Dendritic cell treated with granulocyte-macrophage colony-stimulating factor and Interleukin-4, amounts not matched to agents 40 ng/mL and 50 ng/mL, for 4 days (primary cell): ENCODE results near the gene DRD3.

Experiments used
- H3K27ac Mint-ChIP-seq: one replicate; pipeline ENCODE4 v1.8.0; 2022; ENCODE audit warnings: mild to moderate bottlenecking, mixed read lengths
- H3K27me3 Mint-ChIP-seq: one replicate; pipeline ENCODE4 v1.8.0; 2022; ENCODE audit warnings: mild to moderate bottlenecking, mixed read lengths
- H3K36me3 Mint-ChIP-seq: one replicate; pipeline ENCODE4 v1.8.0; 2022; ENCODE audit warnings: low read depth, mixed read lengths
- H3K4me1 Mint-ChIP-seq: one replicate; pipeline ENCODE4 v1.8.0; 2022; ENCODE audit warnings: low read depth, mixed read lengths
- H3K4me3 Mint-ChIP-seq: one replicate; pipeline ENCODE4 v1.8.0; 2022; ENCODE audit warnings: mild to moderate bottlenecking, moderate library complexity, mixed read lengths
- H3K9me3 Mint-ChIP-seq: one replicate; pipeline ENCODE4 v1.8.0; 2022; ENCODE audit warnings: mixed read lengths
- intact Hi-C: fragments of 100-400 bp; cut with micrococcal nuclease; formaldehyde crosslinking; loops from one replicate; pipeline ENCODE4 v1.15.0; 2022

DRD3 gene

DNA sequence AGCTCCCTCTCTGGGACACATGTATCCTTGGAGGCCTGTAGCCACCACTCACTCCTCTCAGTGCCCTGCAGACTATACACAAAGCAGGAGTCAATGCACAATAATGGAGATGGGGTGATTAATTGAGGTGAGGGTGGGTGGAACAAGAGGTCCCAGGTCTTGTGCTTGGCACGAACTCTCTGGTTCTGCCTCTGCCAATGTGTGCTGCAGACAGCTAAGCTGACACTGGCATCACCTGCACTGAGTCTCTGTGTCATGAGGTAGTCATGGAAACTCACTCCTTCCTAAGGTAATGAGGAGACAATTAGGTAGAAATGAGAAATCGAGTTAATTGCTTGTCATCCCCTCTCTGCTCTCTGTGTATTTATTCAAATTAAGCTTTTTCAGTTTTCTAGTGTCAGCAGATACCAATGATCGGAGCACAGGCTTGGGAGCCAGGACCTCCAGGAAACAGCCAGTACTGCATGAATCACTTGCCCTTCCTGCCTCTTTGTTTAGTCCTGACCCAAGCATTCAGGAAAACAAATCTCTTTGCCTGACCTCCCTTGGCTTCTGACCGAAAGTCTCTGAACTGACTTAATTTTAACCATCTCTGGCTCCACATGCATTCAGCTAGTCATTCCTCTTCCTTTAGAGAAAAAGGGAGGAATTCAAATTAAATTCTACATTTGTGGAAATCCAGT is 56.7 kb downstream of the DRD3 start:
- Mint-ChIP-seq H3K27me3 (no peaks in the 10 kb centered on the region), H3K36me3 (no peaks in the 10 kb centered on the region), H3K9me3 (no peaks in the 10 kb centered on the region), H3K4me3 (no peak overlapping the region), H3K4me1 (no peaks in the 10 kb centered on the region), H3K27ac (no peak overlapping the region)
- intact Hi-C loops, result no loop called here

DNA sequence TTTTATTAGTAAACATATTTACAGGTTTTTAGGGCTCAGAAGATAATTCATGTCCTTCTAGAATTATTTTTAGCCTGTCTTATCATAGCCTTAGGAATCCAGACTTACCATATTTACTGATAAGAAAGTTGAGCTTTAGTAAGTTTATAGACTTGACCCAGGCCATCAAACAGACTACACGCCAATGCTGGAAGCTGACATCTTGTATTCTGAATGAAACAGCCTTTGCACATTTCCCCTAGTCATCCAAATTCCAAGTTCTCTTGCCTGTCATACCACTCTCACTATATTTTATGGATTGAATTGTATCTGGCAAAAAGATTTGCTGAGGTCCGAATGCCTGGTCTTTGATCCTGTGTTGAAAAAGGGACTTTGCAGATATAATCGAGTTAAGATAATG is 58.6 kb downstream of the DRD3 start:
- no peaks in the 10 kb centered on the region for H3K4me1 Mint-ChIP-seq
- no peak overlapping the region for H3K4me3 Mint-ChIP-seq
- H3K36me3 Mint-ChIP-seq, result no peaks in the 10 kb centered on the region
- H3K27ac Mint-ChIP-seq, result no peak overlapping the region
- no peaks in the 10 kb centered on the region for H3K27me3 Mint-ChIP-seq
- intact Hi-C loops, result no loop called here
- no peaks in the 10 kb centered on the region for H3K9me3 Mint-ChIP-seq

GRCh38 chr3:114119776-114120175 is 59.1 kb downstream of the DRD3 start:
- intact Hi-C loops, result no loop called here
- H3K4me1 Mint-ChIP-seq, result no peaks in the 10 kb centered on the region
- H3K27ac Mint-ChIP-seq, result no peak overlapping the region
- no peak overlapping the region for H3K4me3 Mint-ChIP-seq
- H3K36me3 Mint-ChIP-seq, result no peaks in the 10 kb centered on the region
- no peaks in the 10 kb centered on the region for H3K9me3 Mint-ChIP-seq
- H3K27me3 Mint-ChIP-seq, result no peaks in the 10 kb centered on the region

DNA sequence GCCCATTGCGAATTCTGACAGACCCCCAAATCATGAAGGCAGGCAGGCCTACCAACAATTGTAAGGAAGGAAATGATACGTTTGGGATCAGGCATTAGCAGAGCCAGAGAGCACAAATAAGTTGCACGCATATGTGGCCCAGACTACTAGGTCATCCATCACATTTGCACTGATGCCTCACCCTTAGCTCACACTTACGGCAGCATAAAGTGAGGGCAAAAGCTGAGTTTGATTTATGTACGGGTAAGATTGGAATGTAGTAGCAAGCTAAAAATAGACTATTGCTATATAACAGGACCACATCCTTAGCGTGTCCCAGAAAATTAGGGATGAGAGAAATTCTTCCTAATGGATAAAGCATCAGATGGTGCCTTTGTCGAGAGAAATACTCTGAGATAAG is 63.7 kb downstream of the DRD3 start:
- no peak overlapping the region for H3K27ac Mint-ChIP-seq
- H3K4me3 Mint-ChIP-seq, result no peak overlapping the region
- peaks cover 23% of the 10 kb centered on the region for H3K4me1 Mint-ChIP-seq
- intact Hi-C loops, result no loop called here
- H3K36me3 Mint-ChIP-seq, result no peaks in the 10 kb centered on the region
- no peaks in the 10 kb centered on the region for H3K9me3 Mint-ChIP-seq
- no peaks in the 10 kb centered on the region for H3K27me3 Mint-ChIP-seq

GRCh38 chr3:114114719-114115118 is 64.1 kb downstream of the DRD3 start:
- intact Hi-C loops, result no loop called here
- Mint-ChIP-seq H3K27me3 (no peaks in the 10 kb centered on the region), H3K27ac (no peak overlapping the region), H3K9me3 (no peaks in the 10 kb centered on the region), H3K4me3 (no peak overlapping the region), H3K36me3 (no peaks in the 10 kb centered on the region), H3K4me1 (peaks cover 27% of the 10 kb centered on the region)

DNA sequence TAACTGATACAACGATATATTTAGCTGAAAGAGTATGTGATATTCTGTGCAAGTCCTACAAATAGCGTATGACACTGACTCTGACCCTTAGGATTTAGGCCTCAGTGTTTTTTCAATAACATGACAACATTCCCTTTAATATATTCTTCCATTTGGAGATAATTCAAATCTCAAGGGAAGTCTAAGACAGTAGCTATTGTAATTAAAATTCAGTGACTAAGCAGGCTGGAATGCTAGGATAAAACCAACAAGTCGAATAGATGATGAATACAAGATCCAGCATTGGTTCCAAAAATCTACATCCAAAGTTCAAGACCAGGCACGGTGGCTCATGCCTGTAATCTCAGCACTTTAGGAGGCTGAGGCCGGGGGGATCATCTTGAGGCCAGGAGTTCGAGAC is 66.2 kb downstream of the DRD3 start:
- Mint-ChIP-seq H3K27me3 (no peaks in the 10 kb centered on the region), H3K27ac (no peak overlapping the region), H3K4me1 (peaks cover 39% of the 10 kb centered on the region), H3K9me3 (no peaks in the 10 kb centered on the region), H3K36me3 (no peaks in the 10 kb centered on the region), H3K4me3 (no peak overlapping the region)
- intact Hi-C loops, result no loop called here

DNA sequence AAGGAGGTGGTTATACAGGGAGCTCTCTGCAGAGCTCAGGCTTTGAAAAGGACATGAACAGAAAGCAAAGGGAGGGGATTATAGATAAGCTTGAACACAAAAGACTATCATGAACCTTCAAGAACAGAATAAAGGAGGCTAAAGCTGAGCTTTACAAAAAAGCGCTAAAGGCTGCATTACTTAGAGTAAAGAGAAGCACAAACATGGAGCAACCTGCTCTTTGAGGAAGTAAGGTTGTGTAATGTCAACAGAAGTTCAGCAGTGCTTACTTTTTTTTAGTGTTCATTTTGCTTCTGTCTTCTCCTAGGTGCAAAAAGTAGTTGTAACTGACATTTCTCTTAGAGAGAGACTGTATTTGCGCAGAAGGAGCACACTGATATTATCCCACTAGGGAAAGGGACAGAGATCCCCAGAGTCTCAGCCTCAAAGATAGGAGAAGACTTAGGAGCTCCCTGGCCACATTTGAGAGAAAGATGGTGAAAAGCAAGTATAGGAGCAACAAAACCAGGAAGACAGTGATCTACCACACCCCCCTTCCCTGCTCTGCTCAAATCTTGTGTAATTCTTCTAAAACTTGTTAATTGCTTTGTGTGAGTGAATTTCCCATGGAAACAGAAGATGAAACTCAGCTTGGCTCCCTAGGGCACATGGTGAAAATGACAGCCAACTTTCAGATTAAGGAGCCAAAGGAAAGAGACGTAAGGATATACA is 67.6 kb downstream of the DRD3 start:
- Mint-ChIP-seq H3K4me1 (peaks cover 40% of the 10 kb centered on the region), H3K27ac (peak overlapping the region; percentile 66), H3K4me3 (no peak overlapping the region), H3K36me3 (no peaks in the 10 kb centered on the region), H3K27me3 (no peaks in the 10 kb centered on the region), H3K9me3 (no peaks in the 10 kb centered on the region)
- intact Hi-C loops, result no loop called here

DNA sequence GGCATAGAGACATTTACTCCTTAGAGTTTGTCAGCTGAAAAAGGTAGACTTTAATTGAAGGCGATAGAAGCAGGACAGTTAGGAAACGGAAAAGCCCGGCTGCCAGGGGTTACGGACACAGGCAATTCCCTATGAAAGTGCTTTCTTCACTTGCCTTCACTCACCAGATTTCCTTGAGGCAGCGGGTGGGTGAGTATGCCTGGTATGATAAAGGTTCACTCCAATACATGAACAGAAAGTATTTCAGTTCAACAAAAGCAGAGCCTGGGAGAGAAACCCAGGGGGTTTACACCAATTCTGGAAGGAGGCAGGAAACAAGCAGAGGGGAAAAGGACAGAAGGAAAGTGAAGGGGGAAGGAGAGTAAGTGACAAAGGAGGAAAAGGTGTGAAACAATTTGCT is 68.4 kb downstream of the DRD3 start:
- intact Hi-C loops, result no loop called here
- no peaks in the 10 kb centered on the region for H3K27me3 Mint-ChIP-seq

DNA sequence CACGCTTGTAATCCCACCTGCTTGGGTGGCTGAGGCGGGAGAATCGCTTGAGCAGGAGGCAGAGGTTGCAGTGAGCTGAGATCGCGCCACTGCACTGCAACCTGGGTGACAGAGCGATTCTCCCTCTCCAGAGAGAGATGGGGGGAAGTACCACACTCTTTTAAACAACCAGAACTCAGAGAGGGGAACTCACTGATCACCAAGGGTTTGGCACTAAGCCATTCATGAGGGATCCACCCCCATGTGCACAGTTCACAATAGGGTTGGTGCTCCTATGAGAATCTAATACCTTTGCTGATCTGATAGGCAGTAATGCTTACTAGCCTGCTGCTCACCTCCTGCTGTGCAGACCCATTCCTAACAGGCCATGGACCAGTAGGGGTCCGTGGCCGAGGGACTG is 70.7 kb downstream of the DRD3 start:
- intact Hi-C loops, result no loop called here
- Mint-ChIP-seq H3K4me3 (no peak overlapping the region), H3K4me1 (peaks cover 46% of the 10 kb centered on the region), H3K36me3 (no peaks in the 10 kb centered on the region), H3K27me3 (no peaks in the 10 kb centered on the region), H3K27ac (no peak overlapping the region), H3K9me3 (no peaks in the 10 kb centered on the region)

More for the DNA sequence above, 68.4 kb downstream of the DRD3 start:
- H3K4me3 Mint-ChIP-seq, result no peak overlapping the region
- H3K4me1 Mint-ChIP-seq, result peaks cover 43% of the 10 kb centered on the region
- H3K36me3 Mint-ChIP-seq, result no peaks in the 10 kb centered on the region
- H3K9me3 Mint-ChIP-seq, result no peaks in the 10 kb centered on the region
- H3K27ac Mint-ChIP-seq, result no peak overlapping the region

DNA sequence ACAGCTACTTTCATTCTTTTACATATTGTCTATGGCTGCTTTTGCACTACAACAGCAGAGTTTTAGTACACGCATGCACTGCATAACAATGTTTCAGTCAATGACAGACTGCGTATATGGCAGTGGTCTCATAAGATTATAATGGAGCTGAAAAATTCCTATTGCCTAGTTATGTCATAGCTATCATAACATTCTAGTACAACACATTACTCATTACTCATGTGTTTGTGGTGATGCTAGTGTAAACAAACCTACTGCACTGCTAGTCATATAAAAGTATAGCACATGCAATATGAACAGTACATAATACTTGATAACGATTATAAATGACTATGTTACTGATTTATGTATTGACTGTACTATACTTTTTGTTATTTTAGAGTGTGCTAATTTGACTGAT is 74.4 kb downstream of the DRD3 start:
- intact Hi-C loops, result no loop called here

DNA sequence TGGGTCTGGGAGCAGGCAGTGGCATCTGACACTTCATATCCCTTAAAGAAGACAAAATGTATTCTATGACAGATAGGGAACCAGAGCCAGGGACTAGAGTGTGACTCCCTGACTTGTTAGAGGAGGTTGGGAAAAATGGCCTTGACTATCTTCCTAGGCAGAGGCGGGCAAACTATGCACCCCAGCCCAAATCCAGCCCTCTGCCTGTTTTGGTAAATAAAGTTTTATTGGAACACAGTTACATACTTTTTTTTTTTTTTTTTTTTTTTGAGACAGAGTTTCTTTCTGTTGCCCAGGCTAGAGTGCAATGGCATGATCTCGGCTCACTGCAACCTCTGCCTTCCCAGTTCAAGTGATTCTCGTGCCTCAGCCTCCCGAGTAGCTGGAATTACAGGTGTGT is 75.0 kb downstream of the DRD3 start:
- H3K36me3 Mint-ChIP-seq, result no peaks in the 10 kb centered on the region
- peaks cover 14% of the 10 kb centered on the region for H3K4me1 Mint-ChIP-seq
- no peaks in the 10 kb centered on the region for H3K9me3 Mint-ChIP-seq
- H3K27me3 Mint-ChIP-seq, result no peaks in the 10 kb centered on the region
- no peak overlapping the region for H3K27ac Mint-ChIP-seq
- no peak overlapping the region for H3K4me3 Mint-ChIP-seq
- intact Hi-C loops, result no loop called here

More for the DNA sequence above, 74.4 kb downstream of the DRD3 start:
- H3K27me3 Mint-ChIP-seq, result no peaks in the 10 kb centered on the region
- H3K36me3 Mint-ChIP-seq, result no peaks in the 10 kb centered on the region
- no peak overlapping the region for H3K27ac Mint-ChIP-seq
- no peak overlapping the region for H3K4me3 Mint-ChIP-seq
- H3K4me1 Mint-ChIP-seq, result peaks cover 16% of the 10 kb centered on the region
- H3K9me3 Mint-ChIP-seq, result no peaks in the 10 kb centered on the region

GRCh38 chr3:114103181-114103580 is 75.7 kb downstream of the DRD3 start:
- H3K9me3 Mint-ChIP-seq, result no peaks in the 10 kb centered on the region
- no peak overlapping the region for H3K4me3 Mint-ChIP-seq
- no peaks in the 10 kb centered on the region for H3K27me3 Mint-ChIP-seq
- intact Hi-C loops, result no loop called here
- no peak overlapping the region for H3K27ac Mint-ChIP-seq
- no peaks in the 10 kb centered on the region for H3K36me3 Mint-ChIP-seq
- peaks cover 11% of the 10 kb centered on the region for H3K4me1 Mint-ChIP-seq

- intact Hi-C loops, result no loop called here
- H3K4me1 Mint-ChIP-seq, result peaks cover 6% of the 10 kb centered on the region
- no peaks in the 10 kb centered on the region for H3K27me3 Mint-ChIP-seq
Measured at GRCh38 chr3:114101101-114101500, 77.8 kb downstream of the DRD3 start.

GRCh38 chr3:114095796-114096195 is 83.1 kb downstream of the DRD3 start:
- intact Hi-C loops, result no loop called here
- peaks cover 25% of the 10 kb centered on the region for H3K4me1 Mint-ChIP-seq
- H3K27me3 Mint-ChIP-seq, result no peaks in the 10 kb centered on the region
- no peak overlapping the region for H3K27ac Mint-ChIP-seq
- H3K4me3 Mint-ChIP-seq, result no peak overlapping the region
- H3K36me3 Mint-ChIP-seq, result no peaks in the 10 kb centered on the region
- no peaks in the 10 kb centered on the region for H3K9me3 Mint-ChIP-seq

More at GRCh38 chr3:114101101-114101500, 77.8 kb downstream of the DRD3 start:
- Mint-ChIP-seq H3K9me3 (no peaks in the 10 kb centered on the region), H3K4me3 (no peak overlapping the region), H3K27ac (no peak overlapping the region), H3K36me3 (no peaks in the 10 kb centered on the region)

DNA sequence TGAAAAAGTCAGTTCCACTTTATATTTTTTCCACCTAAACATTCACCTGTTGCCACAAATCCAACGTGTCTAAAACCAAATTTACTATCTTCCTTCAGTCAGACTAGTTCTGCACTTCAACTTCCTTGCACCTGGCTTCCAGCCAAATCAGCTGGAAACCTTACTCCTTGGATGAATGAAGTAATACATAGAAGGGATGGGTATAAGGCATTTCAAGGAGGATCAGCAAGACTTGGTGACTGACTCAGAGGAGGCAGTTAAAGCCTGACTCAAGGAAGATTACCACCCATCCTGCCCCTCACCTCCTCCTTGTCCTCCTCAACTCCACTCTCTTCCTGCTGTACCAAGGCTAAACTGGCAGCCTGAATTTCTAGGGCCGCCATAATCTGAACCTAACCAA is 85.3 kb downstream of the DRD3 start:
- no peaks in the 10 kb centered on the region for H3K36me3 Mint-ChIP-seq
- intact Hi-C loops, result no loop called here
- no peaks in the 10 kb centered on the region for H3K9me3 Mint-ChIP-seq
- no peak overlapping the region for H3K4me3 Mint-ChIP-seq
- peaks cover 25% of the 10 kb centered on the region for H3K4me1 Mint-ChIP-seq
- H3K27me3 Mint-ChIP-seq, result no peaks in the 10 kb centered on the region
- H3K27ac Mint-ChIP-seq, result no peak overlapping the region
